22Rv1 (cell line): ENCODE measurements around the gene KIF26A.

ENCODE experiments used
- ZFX ChIP-seq: fragments of 450-650 bp; IDR thresholded peaks from 2 replicates; pipeline ENCODE4 v1.6.1; 2017; ENCODE audit warnings: antibody characterized with exemption, borderline replicate concordance
- TF ChIP-seq, protein P1 (sequence below): fragments of 450-650 bp; IDR thresholded peaks from 2 replicates; pipeline ENCODE4 v1.5.1; 2017; ENCODE audit warnings: mild to moderate bottlenecking

DNA sequence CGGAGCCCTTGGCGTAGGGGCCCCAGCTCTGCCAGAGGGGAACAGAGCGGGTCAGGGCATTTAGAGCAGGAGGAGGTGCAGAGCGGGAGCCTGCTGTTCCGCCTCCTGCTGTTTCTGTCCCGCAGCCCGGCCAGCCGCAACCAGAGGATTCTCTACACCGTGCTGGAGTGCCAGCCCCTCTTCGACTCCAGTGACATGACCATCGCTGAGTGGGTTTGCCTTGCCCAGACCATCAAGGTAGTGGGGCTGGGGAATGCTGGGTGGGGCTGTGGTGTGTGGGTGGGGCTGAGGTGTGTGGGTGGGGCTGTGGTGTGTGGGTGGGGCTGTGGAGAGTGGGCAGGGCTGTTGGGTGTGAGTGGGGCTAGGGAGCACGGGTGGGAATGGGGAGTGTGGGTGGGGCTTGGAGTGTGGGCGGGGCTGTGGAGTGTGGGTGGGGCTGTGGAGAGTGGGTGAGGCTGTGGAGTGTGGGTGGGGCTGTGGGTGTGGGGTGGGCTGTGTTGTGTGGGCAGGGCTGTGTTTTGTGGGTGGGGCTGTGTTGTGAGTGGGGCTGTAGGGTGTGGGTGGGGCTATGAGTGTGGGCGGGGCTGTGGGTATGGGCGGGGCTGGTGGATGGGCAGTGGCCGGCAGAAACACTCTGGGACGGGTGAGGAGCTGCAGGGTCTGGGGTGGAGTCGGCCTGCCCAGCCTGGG, 44.9 kb upstream of the KIF26A start:
- TF ChIP-seq, protein P1, sequence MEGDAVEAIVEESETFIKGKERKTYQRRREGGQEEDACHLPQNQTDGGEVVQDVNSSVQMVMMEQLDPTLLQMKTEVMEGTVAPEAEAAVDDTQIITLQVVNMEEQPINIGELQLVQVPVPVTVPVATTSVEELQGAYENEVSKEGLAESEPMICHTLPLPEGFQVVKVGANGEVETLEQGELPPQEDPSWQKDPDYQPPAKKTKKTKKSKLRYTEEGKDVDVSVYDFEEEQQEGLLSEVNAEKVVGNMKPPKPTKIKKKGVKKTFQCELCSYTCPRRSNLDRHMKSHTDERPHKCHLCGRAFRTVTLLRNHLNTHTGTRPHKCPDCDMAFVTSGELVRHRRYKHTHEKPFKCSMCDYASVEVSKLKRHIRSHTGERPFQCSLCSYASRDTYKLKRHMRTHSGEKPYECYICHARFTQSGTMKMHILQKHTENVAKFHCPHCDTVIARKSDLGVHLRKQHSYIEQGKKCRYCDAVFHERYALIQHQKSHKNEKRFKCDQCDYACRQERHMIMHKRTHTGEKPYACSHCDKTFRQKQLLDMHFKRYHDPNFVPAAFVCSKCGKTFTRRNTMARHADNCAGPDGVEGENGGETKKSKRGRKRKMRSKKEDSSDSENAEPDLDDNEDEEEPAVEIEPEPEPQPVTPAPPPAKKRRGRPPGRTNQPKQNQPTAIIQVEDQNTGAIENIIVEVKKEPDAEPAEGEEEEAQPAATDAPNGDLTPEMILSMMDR: no peak
- TF ChIP-seq ZFX: no peak
